Measurements from ENCODE around the gene KIRREL1. TPM values are rescaled to one million over a fixed set of nuclear protein-coding genes. Genes with fewer than 3 reads are reported as not detected.

Gene KIRREL1
- total RNA-seq, 1 donor from 2014 or later, result 34.9 TPM

DNA sequence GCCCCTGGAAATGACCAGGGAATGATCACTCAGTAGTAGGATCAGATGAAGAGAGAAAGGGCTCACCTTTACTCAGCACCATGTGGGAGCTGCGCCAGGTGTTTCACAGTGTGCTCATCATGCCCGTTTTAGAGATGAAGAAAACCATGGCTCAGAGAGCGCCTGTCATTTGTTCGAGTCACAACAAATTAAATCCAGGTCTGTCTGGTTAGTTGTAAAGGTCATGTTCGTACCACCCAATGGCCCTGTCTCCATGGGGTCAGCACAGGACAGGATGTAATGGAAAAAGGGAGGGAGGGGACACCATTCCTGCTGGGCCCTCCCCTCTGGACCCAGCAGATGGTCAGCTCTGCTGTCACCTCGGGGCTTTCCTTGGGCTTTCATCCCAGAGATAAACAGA lies 15.2 kb downstream of the KIRREL1 start:
- no peaks in the 10 kb centered on the region for H3K27me3 ChIP-seq
- no peak overlapping the region for H3K4me3 ChIP-seq
- TF ChIP-seq, protein P1, sequence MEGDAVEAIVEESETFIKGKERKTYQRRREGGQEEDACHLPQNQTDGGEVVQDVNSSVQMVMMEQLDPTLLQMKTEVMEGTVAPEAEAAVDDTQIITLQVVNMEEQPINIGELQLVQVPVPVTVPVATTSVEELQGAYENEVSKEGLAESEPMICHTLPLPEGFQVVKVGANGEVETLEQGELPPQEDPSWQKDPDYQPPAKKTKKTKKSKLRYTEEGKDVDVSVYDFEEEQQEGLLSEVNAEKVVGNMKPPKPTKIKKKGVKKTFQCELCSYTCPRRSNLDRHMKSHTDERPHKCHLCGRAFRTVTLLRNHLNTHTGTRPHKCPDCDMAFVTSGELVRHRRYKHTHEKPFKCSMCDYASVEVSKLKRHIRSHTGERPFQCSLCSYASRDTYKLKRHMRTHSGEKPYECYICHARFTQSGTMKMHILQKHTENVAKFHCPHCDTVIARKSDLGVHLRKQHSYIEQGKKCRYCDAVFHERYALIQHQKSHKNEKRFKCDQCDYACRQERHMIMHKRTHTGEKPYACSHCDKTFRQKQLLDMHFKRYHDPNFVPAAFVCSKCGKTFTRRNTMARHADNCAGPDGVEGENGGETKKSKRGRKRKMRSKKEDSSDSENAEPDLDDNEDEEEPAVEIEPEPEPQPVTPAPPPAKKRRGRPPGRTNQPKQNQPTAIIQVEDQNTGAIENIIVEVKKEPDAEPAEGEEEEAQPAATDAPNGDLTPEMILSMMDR (IDR thresholded peaks at IDR 0.05), result no peak
- TF ChIP-seq POLR2A (IDR thresholded peaks at IDR 0.05) (no peak), POLR2AphosphoS5 (IDR thresholded peaks at IDR 0.05; ENCODE audit: insufficient read depth in 1 of 2, low read depth in 1 of 2) (no peak)
- H3K36me3 ChIP-seq, result no peaks in the 10 kb centered on the region
- DNase-seq (ENCODE audit: extremely low spot score in 2 of 2), result no peak
- peaks cover 91% of the 10 kb centered on the region for H3K4me1 ChIP-seq
- intact Hi-C loops (cut with DNase I), result no loop called here
- H3K27ac ChIP-seq, result peak overlapping the region; percentile 97
- no peaks in the 10 kb centered on the region for H3K9me3 ChIP-seq

DNA sequence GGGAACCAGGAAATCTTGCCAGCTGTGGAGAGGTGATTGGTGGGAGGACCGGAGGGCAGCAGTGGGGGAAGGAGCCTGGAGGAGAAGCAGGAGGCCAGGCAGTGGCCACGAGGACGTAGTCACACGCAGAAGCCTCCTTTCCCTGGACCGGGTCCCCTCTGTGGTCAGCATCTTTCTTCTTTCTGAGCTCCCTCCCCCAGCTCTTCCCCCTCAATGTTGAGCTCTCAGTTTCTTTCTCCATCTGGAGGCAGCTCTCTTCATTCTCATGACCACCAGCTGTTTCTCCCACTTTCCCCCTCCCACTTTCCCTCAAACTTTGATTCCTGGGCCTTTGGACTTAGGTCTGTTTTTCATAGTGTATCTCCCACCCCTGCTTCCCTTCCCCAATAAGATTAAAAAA lies 18.3 kb downstream of the KIRREL1 start:
- peak overlapping the region; percentile 97 for H3K27ac ChIP-seq
- intact Hi-C loops (cut with DNase I), result no loop called here
- H3K27me3 ChIP-seq, result no peaks in the 10 kb centered on the region
- no peaks in the 10 kb centered on the region for H3K9me3 ChIP-seq
- TF ChIP-seq, protein P1 (IDR thresholded peaks at IDR 0.05), result no peak
- TF ChIP-seq POLR2AphosphoS5 (IDR thresholded peaks at IDR 0.05; ENCODE audit: insufficient read depth in 1 of 2, low read depth in 1 of 2), result peak in 1 of 2 donors; percentile 38
- DNase-seq (ENCODE audit: extremely low spot score in 2 of 2), result no peak
- H3K4me3 ChIP-seq, result peak overlapping the region in 1 of 2 donors; percentile 10
- peaks cover 89% of the 10 kb centered on the region for H3K4me1 ChIP-seq
- H3K36me3 ChIP-seq, result no peaks in the 10 kb centered on the region

DNA sequence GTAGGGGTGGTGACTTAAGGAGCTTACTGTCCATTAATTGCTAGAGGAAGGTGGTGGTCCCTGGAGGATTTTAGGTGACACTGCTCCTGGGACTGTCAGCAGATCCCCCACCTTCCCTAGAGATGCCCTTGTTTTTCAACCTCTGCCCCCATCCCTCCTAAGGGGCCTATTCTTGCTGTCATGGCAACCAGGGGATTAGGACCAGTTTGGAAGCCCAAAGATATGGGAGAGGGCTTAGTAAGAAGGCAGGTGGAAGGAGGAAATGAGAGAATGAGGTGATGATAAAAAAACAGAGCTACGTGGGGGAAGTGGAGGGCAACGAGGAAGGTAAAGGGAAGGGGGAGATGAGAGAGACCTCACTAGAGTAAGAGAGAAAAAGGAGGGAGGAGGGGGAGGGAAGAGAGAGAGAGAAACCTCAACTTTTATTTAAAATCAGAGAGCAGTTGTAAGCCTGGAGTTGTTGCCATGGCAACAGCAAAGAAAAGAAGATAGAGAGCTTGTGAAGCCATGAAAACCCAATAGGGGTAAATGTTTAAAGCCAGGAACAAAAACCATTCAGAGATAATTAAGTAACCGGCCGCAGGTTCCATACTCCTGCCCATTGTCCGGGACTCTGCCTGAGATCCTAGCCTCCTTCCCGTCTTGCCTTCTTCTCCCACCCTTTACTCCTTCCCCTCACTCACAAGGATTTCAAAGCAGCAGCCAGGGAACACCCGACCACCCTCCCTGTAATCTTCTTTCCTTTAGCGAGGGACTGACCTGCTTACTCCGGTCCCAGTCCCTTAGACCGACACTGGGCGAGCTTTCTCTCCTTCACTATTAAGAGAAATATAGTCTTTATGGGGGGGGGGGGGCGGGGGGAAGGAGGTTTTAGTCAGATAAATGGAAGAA lies 20.6 kb downstream of the KIRREL1 start:
- no peaks in the 10 kb centered on the region for H3K36me3 ChIP-seq
- no peak for DNase-seq (ENCODE audit: extremely low spot score in 2 of 2)
- TF ChIP-seq POLR2A (IDR thresholded peaks at IDR 0.05) (no peak), POLR2AphosphoS5 (IDR thresholded peaks at IDR 0.05; ENCODE audit: insufficient read depth in 1 of 2, low read depth in 1 of 2) (no peak)
- TF ChIP-seq, protein P1 (IDR thresholded peaks at IDR 0.05), result no peak
- intact Hi-C loops (cut with DNase I), result no loop called here
- H3K27ac ChIP-seq, result peak overlapping the region; percentile 97
- peaks cover 89% of the 10 kb centered on the region for H3K4me1 ChIP-seq
- no peak overlapping the region for H3K4me3 ChIP-seq
- H3K27me3 ChIP-seq, result no peaks in the 10 kb centered on the region
- no peaks in the 10 kb centered on the region for H3K9me3 ChIP-seq

DNA sequence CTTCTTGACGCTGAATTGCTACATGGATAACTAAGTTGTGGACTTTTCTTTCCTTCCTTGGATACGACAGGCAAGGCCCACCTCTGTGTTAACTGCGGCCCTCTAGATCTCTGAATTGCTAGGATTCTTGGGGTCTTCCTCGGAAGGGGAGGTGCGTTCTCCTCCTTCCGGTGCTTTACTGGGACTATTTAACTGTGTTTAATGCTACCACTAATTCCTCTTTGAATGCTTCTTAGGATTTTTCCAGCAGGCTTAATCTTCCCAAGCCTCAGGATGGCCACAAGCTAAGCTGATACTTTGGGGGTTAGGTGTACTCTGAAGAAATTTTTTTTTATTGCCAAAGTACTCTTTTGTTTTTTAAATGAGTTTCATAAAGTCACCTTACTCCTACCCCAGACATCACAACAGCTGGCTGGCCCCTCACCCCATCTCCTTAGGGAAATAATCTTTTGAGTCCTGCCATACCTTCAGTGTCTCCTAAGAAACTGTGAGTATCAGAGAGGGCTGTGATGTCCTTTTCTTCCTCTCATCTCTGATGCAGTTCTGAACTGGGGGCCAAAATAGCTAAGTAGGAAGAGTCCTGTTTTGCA lies 21.4 kb downstream of the KIRREL1 start:
- DNase-seq (ENCODE audit: extremely low spot score in 2 of 2), result no peak
- H3K4me1 ChIP-seq, result peaks cover 89% of the 10 kb centered on the region
- TF ChIP-seq POLR2AphosphoS5 (IDR thresholded peaks at IDR 0.05; ENCODE audit: insufficient read depth in 1 of 2, low read depth in 1 of 2), result no peak
- no peaks in the 10 kb centered on the region for H3K27me3 ChIP-seq
- no peaks in the 10 kb centered on the region for H3K36me3 ChIP-seq
- H3K27ac ChIP-seq, result peak overlapping the region; percentile 97
- intact Hi-C loops (cut with DNase I), result no loop called here
- no peak overlapping the region for H3K4me3 ChIP-seq
- no peaks in the 10 kb centered on the region for H3K9me3 ChIP-seq

DNA sequence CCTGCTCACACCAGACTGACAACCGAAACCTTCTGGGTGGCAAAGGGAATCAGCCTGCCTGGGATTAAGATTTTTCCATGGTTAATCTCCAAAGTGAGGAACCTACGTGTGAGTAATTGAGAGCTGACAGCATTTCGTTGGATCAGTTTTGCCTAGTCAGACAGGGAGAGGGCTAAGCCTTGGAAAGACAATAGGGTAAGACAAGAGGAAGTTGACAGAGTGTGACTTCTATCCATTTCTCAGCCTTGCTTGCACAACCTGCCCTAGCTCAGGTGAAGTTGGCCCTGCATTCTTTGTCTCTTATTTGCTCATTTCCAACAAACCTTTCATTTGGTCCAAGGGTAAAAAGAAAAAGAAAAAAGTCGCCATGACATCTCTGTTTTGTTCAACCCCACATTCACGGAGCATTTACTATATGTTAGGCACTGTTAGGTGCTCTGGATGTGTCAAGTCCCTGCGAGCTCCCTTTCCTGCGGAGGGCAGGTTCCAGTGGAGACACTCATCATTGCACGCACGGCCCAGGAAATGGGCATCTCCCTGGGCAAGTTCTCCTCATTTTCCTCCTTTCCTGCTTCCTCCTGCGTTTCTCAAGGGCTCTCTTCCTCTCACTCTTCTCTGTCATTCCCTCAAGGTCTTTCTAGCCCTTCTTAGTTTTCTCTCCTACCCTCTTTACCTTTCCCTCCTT lies 23.3 kb downstream of the KIRREL1 start:
- intact Hi-C loops (cut with DNase I), result no loop called here
- Histone ChIP-seq H3K4me1 (peaks cover 97% of the 10 kb centered on the region), H3K27ac (peak overlapping the region; percentile 88), H3K9me3 (no peaks in the 10 kb centered on the region), H3K4me3 (no peak overlapping the region), H3K36me3 (no peaks in the 10 kb centered on the region), H3K27me3 (no peaks in the 10 kb centered on the region)
- DNase-seq (ENCODE audit: extremely low spot score in 2 of 2), result no peak
- TF ChIP-seq POLR2AphosphoS5 (IDR thresholded peaks at IDR 0.05; ENCODE audit: insufficient read depth in 1 of 2, low read depth in 1 of 2), result no peak
- TF ChIP-seq, protein P1 (IDR thresholded peaks at IDR 0.05), result peak in 1 of 3 experiments; percentile 20
